ENCODE measurements around the gene HES6.
A peak's percentile ranks its signal among the peaks of the same experiment; 100 is the strongest.
"Not testable (repeated sequence)": the region's sequence is repeated elsewhere in the genome, so short reads cannot be mapped to it uniquely, and the experiment has no call there.

Gene HES6

GRCh38 chr2:238239863-238240756 lies at the start of gene HES6:
TSS of gene HES6 (minus strand) at chr2:238240038. CDS start at chr2:238239905, 133 bp downstream.
- DNase-seq = peak; percentile 89

GRCh38 chr2:238289574-238289973 lies 49.7 kb upstream of the HES6 start:
- DNase-seq = no peak

GRCh38 chr2:238288650-238289573 lies 49.1 kb upstream of the HES6 start:
- DNase-seq = peak; percentile 98

- DNase-seq = peak; percentile 37
Measured at GRCh38 chr2:238287737-238288649, 48.2 kb upstream of the HES6 start, which contains the start of gene PER2. TSS of gene PER2 (minus strand) at chr2:238288610. CDS start at chr2:238277936, 10,674 bp downstream.

- no peak for DNase-seq
Measured at GRCh38 chr2:238286987-238287736, 47.3 kb upstream of the HES6 start.

- peak; percentile 67 for DNase-seq
Measured at GRCh38 chr2:238286551-238286950, 46.7 kb upstream of the HES6 start.

GRCh38 chr2:238286095-238286494 lies 46.3 kb upstream of the HES6 start:
- DNase-seq = no peak

- DNase-seq = no peak
Measured at GRCh38 chr2:238285653-238286082, 45.8 kb upstream of the HES6 start.

GRCh38 chr2:238284802-238285515 lies 45.1 kb upstream of the HES6 start:
- no peak for DNase-seq

GRCh38 chr2:238282861-238283738 lies 43.3 kb upstream of the HES6 start:
- DNase-seq = no peak

GRCh38 chr2:238281826-238282480 lies 42.1 kb upstream of the HES6 start:
- no peak for DNase-seq

GRCh38 chr2:238280083-238280825 lies 40.4 kb upstream of the HES6 start:
- DNase-seq = no peak

- DNase-seq = no peak
Measured at GRCh38 chr2:238279324-238279682, 39.5 kb upstream of the HES6 start.

GRCh38 chr2:238278626-238279323 lies 38.9 kb upstream of the HES6 start:
- no peak for DNase-seq

GRCh38 chr2:238277695-238278094 lies 37.9 kb upstream of the HES6 start:
- DNase-seq = peak; percentile 13

- DNase-seq = no peak
Measured at GRCh38 chr2:238274152-238274865, 34.5 kb upstream of the HES6 start.

- DNase-seq = not testable (repeated sequence)
Measured at GRCh38 chr2:238273433-238273832, 33.6 kb upstream of the HES6 start.

Measured in NCI-H1694 treated with DMSO at 0.1 percent for 48 hours (cell line).